CD1c-positive myeloid dendritic cell (primary cell): ENCODE results near the gene EFNA3.

Experiments
- DNase-seq: peaks from one replicate; pipeline ENCODE4 v3.0.0-alpha.2; 2016; ENCODE audit errors: extremely low spot score

The EFNA3 gene

DNA sequence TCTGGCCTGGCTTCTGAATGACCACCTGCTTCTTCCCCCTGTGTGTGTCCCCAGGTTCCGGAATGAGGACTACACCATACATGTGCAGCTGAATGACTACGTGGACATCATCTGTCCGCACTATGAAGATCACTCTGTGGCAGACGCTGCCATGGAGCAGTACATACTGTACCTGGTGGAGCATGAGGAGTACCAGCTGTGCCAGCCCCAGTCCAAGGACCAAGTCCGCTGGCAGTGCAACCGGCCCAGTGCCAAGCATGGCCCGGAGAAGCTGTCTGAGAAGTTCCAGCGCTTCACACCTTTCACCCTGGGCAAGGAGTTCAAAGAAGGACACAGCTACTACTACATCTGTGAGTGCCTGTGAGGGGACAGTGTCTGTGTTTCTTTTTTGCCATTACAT, 52.6 kb downstream of the EFNA3 start:
- no peak for DNase-seq

- no peak for DNase-seq
Observed at GRCh38 chr1:155131856-155132255, 53.2 kb downstream of the EFNA3 start.

GRCh38 chr1:155133799-155134281, 55.2 kb downstream of the EFNA3 start:
- no peak for DNase-seq

- no peak for DNase-seq
Observed at GRCh38 chr1:155134322-155134721, 55.7 kb downstream of the EFNA3 start.

DNA sequence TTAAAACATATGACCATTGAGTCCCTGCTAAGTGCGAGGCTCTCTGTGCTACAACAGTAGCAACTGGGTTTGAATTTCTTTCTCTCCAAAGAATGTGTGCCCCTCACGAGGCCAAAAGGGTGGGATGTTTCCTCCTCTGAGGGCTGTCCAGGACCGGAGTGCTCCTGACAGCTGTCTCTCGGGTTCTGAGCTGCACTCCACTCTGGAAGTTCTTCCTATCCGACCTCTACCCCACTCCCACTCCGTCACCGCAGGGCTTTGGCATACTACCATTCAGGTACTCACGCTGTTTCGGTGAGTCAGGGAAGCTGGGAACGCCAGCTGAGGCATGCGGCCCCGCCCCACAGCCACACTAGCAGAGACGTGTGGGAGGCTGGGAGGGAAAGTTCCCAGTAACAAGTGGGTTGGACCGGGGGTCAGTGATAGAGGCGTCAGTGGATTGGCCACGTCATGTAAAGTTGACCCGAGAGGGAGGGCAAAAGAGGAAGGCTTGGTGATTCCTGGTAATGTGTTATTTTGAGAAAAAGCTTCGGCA, 56.3 kb downstream of the EFNA3 start:
- DNase-seq = peak; percentile 98

GRCh38 chr1:155135415-155136028, 56.9 kb downstream of the EFNA3 start, which contains the start of gene SLC50A1:
TSS of gene SLC50A1 (plus strand) at chr1:155135852. CDS start at chr1:155135912, 60 bp downstream.
- peak; percentile 98 for DNase-seq

DNA sequence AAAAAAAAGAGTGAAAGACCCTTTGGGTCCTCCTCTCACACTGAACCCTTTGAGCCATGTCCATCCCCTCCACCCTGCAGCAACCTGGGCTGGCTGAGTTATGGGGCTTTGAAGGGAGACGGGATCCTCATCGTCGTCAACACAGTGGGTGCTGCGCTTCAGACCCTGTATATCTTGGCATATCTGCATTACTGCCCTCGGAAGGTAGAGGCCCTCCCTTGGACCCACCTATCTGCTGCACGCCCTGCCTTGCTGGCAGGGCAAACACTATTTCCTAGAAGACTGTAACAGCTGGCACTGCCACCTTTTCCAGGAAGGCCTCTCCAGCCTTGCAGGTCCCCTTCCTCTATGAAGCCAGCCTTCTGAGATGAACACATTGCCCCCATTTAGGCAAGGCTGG, 58.1 kb downstream of the EFNA3 start:
- peak; percentile 16 for DNase-seq
